Stimulated activated CD4-positive, alpha-beta T cell treated with anti-CD3 and anti-CD28 coated beads, TNF-alpha, amount 100 ng/mL, for 4 hours (primary cell): ENCODE measurements around the gene SUDS3.

Experiments used
- DNase-seq, 3 experiments: peaks; one replicate each; pipeline ENCODE4 v3.0.0-alpha.2; 2020; ENCODE audit warnings: low read depth in 3 of 3

SUDS3 gene

DNA sequence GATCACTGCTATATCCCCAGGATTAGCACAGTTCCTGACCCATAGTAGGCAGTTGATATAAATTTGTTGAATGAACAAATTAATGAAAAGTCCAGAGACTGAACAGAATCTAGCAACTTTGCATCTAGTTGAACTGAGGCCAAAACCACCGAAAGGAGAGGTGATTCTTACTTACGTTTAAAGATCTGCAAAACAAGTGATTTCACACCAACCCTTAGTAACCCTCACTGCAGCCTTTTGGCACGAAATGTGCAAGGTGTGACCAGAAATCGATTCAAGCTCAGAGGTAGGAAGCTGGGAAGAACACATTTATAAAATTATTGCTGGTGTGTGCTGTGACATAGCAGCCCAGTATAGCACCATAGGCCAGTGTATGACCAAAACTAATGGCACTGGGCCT lies 70.8 kb downstream of the SUDS3 start:
- no peak for DNase-seq

DNA sequence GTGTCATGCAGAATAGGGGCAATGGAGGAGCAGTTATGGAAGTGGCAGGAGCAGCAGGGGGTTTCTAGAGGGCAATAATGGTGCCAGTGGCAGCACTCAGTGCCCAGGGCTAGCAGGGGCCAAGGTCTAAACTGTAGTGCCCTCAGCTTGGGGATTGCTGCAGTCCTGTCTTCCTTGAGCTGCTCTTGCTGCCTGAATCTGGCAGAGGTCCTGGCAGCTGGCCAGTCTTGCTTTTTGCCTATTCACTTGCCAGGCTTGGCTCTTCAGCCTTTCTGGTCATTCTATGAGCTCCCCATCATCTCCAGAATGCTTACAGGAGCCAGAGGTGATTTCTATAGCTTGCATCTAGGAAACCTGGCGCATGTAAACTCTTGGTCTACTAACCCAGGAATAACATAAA lies 72.0 kb downstream of the SUDS3 start:
- no peak for DNase-seq

DNA sequence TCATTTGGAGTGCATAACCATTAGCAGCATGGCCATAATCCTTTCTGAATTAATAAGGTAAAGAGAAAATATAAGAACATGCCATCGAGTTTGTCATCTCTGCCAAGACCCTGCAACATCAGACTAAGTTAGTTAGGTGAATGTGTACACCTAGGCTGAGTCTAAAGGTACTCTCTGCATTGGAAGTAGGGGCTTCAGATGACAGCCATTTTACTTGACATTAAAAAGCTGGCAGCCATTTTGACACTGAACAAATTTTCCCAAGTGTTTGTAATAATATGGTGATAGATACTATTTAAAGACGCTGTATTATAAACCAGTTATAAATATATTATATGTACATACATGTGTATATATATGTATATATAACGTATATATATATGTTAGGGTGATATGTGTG lies 79.0 kb downstream of the SUDS3 start:
- no peak for DNase-seq

DNA sequence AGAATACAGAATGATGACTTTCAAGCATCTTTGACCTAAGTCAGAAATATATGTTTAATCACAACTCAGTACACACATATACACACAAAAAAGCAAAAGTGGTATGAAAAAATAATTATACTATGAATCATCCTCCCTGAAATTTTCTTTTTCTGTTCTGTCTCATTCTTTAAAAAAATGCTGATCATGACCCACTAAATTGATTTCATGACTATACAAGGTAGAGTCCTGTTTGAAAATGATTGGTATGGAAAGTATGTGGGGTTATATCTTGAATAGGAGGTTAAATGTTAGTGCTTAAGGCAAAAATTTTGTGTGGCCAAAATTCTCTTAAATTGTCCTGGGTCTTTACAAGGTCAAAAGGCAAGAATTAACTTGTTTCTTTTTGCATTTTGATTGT lies 80.4 kb downstream of the SUDS3 start:
- no peak for DNase-seq

DNA sequence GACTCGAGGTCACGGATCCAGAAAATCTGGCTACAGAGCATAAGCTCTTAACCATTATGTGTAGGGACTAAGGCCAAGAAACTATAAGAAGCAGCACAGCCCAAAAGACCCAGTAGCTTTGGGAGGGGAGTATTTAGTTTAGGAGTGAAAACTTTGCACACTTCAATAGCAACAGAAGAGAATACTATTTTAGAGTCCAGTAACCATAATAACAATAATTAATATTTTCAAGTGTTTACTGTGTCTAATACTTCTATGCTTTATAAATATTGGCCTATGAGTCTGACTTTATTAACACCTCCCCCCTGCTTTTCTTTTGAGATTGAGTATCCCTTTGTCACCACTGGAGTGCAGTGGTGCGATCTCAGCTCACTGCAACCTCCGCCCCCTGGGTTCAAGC lies 82.8 kb downstream of the SUDS3 start:
- no peak for DNase-seq

DNA sequence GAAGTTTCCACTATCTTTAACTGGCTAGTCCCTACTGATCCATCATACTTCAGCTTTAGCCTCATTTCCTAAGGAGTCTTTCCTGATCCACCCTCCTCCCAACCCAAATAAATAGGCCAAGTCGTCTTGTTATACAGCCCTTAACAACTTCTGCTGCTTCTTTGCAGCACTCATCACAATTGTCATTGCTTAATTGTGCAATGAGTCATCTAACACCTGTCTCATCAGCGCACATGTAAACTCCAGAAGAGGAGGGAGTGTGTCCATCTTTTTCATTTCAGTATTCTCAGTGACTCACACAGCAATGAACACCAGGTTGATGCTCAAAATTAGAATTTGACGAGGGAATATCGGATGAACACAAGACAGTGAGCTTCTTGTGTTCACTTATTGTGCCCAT lies 87.3 kb downstream of the SUDS3 start:
- DNase-seq = no peak

DNA sequence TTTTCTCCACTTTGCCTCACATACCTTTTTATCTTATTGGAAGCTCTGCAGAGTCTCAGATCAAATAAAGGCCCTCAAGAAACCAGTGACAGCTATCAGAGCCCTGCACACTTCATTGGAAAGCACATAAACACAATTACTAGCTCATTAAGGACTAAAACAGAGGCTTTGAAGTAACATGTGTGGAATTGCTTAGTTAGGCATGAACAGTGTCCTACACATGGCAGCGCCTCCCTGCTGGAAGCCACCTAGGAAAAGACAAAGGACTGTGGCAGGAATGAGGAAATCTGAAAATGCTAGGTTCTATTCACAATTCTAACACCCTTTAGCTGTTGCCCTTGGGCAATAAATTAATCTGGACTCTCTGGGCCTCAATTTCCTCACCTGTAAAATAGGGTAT lies 89.4 kb downstream of the SUDS3 start:
- DNase-seq = no peak
